Heart left ventricle (tissue), 16 donors: ENCODE measurements around the gene MTG1. TPM values are rescaled to one million over a fixed set of nuclear protein-coding genes. Genes with fewer than 3 reads are reported as not detected.

Experiments
- ATAC-seq, 4 donors: fragments of 200-7000 bp; cut with Tn5 transposase; one replicate each; pipeline ENCODE4 v1.9.1; 2020 to 2022; ENCODE audit warnings: moderate library complexity in 4 of 4, mild to moderate bottlenecking in 3 of 4, moderate number of reproducible peaks in 1 of 4
- DNase-seq, 5 donors: peaks; one replicate each; pipeline ENCODE4 v3.0.0-alpha.2; 2020
- H3K27ac ChIP-seq, 12 donors: fragments of 200-600 bp; sonication (generic) in 4 of 12; one replicate each; pipeline versions ENCODE4 v1.5.0 to v1.8.0; 2016 to 2022; ENCODE audit warnings: mild to moderate bottlenecking in 2 of 12
- H3K27me3 ChIP-seq, 9 donors: fragments of 200-600 bp; sonication (generic) in 2 of 9; one replicate each; pipeline versions ENCODE4 v1.5.1 to v1.8.0; 2016 to 2022; ENCODE audit warnings: mild to moderate bottlenecking in 3 of 9
- H3K36me3 ChIP-seq, 9 donors: fragments of 200-600 bp; sonication (generic) in 2 of 9; one replicate each; pipeline versions ENCODE4 v1.5.0 to v1.8.0; 2018 to 2022; ENCODE audit warnings: mild to moderate bottlenecking in 2 of 9
- H3K4me1 ChIP-seq, 12 donors: fragments of 200-600 bp; sonication (generic) in 4 of 12; one replicate each; pipeline versions ENCODE4 v1.5.0 to v1.8.0; 2016 to 2022; ENCODE audit warnings: mild to moderate bottlenecking in 3 of 12
- H3K4me3 ChIP-seq, 12 donors: fragments of 200-600 bp; sonication (generic) in 4 of 12; one replicate each; pipeline versions ENCODE4 v1.5.0 to v1.8.0; 2017 to 2022; ENCODE audit warnings: mild to moderate bottlenecking in 9 of 12, moderate library complexity in 4 of 12
- H3K9me3 ChIP-seq, 12 donors: fragments of 200-600 bp; sonication (generic) in 4 of 12; one replicate each; pipeline versions ENCODE4 v1.5.0 to v1.8.0; 2016 to 2022; ENCODE audit warnings: mild to moderate bottlenecking in 1 of 12
- POLR2A ChIP-seq, 2 donors: fragments of 450-650 bp; IDR thresholded peaks; one replicate each; pipeline ENCODE4 v1.6.1; 2017; ENCODE audit warnings: antibody characterized with exemption in 2 of 2, mild to moderate bottlenecking in 2 of 2, moderate library complexity in 2 of 2
- WGBS, 4 donors: extraction: QIAGEN DNeasy Blood & Tissue Kit in 2 of 4; methylation state at CpG; one replicate each; pipeline versions ENCODE4 v1.1.5 to v1.1.7; 2013 to 2018; 5-methylcytosine and 5-hydroxymethylcytosine counted together
- intact Hi-C, 10 donors: fragments of 100-400 bp; cut with DNase I; formaldehyde crosslinking; loops; one replicate each; pipeline versions ENCODE4 v1.11.1 to v1.14.2; 2022
- polyA plus RNA-seq, 2 donors: library from polyadenylated mRNA; stranded (reverse); fragments of 200-250 nt; gene quantifications; one replicate each; pipeline ENCODE4 v1.2.3, GENCODE V29; 2013
- total RNA-seq, 9 donors: library from RNA; depleted of rRNA in 2 of 9; stranded (reverse); fragments of >200 nt in 2 of 9; fragmentation: NEBNext Ultra II Directional in 3 of 9; extraction: Animal tissue kit (Norgen Biotek cat#: 25700) in 3 of 9; gene quantifications; one replicate each; pipeline versions ENCODE4 v1.1.0 to v1.2.4, GENCODE V29; 2016 to 2023
- TF ChIP-seq, protein P1 (sequence below), 12 donors: fragments of 200-600 bp; sonication (generic) in 4 of 12; IDR thresholded peaks; one replicate each; pipeline versions ENCODE4 v1.5.0 to v1.8.0; 2018 to 2022; ENCODE audit warnings: antibody characterized with exemption in 12 of 12, mild to moderate bottlenecking in 5 of 12
- donor health status: ischemic (EF 13 %, LVEDD 7.1; RV severe dilation, severe dysfunction).
- donor health status: healthy with polysubstance abuse.
- donor health status: DM: no; HTN: yes; CAD: no.
- donor health status: DM: no; HTN: no; CAD: no.
- donor health status: ischemic (EF 25% LVEDD 6.9; RV normal size, moderate dysfunction).
- donor health status: ischemic (EF 25% LVEDD 5.7; RV mildly dilated, moderate dysfunction).
- donor health status: healthy.
- donor health status: DM: yes; HTN: yes; CAD: no.
- donor health status: ischemic (EF 35%, LVEDD 5.7; RV mildly dilated, moderate dysfunction).
- donor health status: nonischemic (EF 11% LVEDD 7.7; RV severe dilation, severe dysfunction).
- donor health status: DM: yes; HTN: yes; CAD: no.
- donor health status: PGD.
- donor health status: ischemic (EF 29% LVEDD 5.4; RV normal size, mild dysfunction).
- donor health status: nonischemic (EF 23%, LVEDD 6.1; RV moderate dilation, normal function).

The MTG1 gene
- total and polyA plus RNA-seq, 11 donors: 11.6 to 34.2 (median 22.6) TPM

DNA sequence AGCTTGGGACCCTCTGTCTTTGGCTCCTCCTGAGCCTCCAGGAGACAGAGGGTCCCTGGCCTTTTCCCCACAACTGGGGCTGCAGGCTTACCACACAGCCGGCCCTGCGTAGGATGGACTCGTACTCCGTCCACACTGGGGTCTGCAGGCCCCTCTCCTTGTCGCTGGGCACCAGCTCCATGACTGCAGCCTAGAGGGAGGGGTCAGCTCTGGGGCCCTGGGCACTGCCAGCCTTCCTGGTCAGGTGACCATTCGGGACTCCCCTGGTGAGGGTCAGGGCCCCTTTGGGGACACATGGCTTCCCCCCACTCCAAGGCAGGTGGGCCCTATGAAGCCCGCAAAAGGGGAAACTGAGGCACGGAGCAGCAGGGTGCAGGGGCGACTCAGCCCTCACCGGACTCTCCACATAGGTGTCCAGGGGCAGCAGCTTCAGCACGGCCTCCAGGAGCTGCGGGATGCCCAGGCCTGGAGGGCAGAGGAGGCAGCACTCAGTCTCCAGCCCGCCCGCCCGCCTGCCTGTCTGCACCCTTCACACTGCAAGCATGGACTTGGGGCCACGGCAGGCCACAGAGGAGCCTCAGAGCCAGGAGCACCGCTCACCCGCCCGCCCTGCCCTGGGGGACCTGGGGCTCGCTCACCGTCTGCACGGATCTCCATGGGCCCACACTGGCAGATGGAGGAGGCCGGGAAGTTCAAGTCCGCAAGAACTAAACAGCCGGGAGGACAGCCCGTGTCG lies 37.2 kb upstream of the MTG1 start:
- H3K27me3 ChIP-seq: no peaks in the 10 kb centered on the region
- H3K4me3 ChIP-seq: peak overlapping the region; percentile 47 to 85 (median 66)
- H3K27ac ChIP-seq: peak overlapping the region in 6 of 12 donors; percentile 68 to 84 (median 74)
- DNase-seq (peak in 1 of 5 donors; percentile 66), ATAC-seq (no peak)
- peaks cover 0 to 4% (median 0%) of the 10 kb centered on the region in 12 donors for H3K9me3 ChIP-seq
- no peak for TF ChIP-seq POLR2A (IDR thresholded peaks at IDR 0.05)
- TF ChIP-seq, protein P1, sequence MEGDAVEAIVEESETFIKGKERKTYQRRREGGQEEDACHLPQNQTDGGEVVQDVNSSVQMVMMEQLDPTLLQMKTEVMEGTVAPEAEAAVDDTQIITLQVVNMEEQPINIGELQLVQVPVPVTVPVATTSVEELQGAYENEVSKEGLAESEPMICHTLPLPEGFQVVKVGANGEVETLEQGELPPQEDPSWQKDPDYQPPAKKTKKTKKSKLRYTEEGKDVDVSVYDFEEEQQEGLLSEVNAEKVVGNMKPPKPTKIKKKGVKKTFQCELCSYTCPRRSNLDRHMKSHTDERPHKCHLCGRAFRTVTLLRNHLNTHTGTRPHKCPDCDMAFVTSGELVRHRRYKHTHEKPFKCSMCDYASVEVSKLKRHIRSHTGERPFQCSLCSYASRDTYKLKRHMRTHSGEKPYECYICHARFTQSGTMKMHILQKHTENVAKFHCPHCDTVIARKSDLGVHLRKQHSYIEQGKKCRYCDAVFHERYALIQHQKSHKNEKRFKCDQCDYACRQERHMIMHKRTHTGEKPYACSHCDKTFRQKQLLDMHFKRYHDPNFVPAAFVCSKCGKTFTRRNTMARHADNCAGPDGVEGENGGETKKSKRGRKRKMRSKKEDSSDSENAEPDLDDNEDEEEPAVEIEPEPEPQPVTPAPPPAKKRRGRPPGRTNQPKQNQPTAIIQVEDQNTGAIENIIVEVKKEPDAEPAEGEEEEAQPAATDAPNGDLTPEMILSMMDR (IDR thresholded peaks at IDR 0.05): no peak
- peaks cover 3 to 21% (median 13%) of the 10 kb centered on the region in 12 donors for H3K4me1 ChIP-seq
- H3K36me3 ChIP-seq: peaks cover 0 to 5% (median 2%) of the 10 kb centered on the region in 9 donors
- 43 to 53% (median 49%) methylated on average over 10 to 27 of the region's 27 CpGs for WGBS, 4 donors
- intact Hi-C loops: no loop called here

DNA sequence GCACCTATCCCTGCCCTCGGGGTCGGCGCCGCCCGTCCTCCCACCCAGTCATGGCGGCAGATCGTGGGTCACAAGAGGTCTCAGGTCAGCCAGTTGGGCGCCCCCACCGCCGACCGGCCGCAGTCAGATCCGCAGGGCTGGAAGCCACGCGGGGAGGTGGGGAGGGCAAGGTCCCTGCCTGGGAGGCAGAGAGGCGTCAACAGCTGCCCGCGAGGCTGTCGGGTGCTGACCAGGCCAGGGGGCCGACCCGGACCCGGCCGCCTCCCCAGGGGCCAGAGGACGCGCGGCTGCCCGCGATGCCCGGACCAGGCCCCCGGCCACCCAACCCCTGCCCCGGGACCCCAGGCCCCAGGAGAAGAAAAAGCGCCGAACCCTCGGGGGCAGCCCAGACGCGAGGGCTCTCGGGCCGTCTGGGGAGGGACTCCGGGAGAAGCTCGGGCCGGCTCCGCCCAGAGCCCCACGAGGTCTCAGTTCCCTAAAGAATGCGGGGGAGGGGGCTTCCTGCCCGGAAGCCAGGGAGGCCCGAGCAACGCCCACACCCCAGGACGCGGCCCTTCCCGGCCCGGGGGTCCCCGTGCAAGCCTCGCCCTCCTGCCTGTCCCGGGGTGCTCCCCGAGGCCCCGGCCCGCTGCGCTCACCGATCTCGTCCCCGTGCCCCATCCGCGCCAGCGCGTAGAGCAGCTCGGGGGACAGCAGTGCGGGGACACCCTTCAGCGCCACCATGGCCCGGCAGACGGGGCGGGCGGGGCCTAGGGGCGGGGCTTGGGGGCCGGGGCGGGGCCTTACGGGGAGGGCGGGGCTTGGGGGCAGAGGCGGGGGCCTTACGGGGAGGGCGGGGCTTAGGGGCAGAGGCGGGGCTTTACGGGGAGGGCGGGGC lies 36.4 kb upstream of the MTG1 start, which contains the start of gene FUOM:
FUOM (minus strand) TSS at position 735 of the 877 bp plus-strand sequence; CDS start at position 723, 12 bp downstream.
- peaks cover 3 to 21% (median 13%) of the 10 kb centered on the region in 12 donors for H3K4me1 ChIP-seq
- peak within 1 kb of the TSS; percentile 50 to 84 (median 74) for H3K27ac ChIP-seq
- H3K27me3 ChIP-seq: no peaks in the 10 kb centered on the region
- peaks cover 0 to 13% (median 10%) of the 10 kb centered on the region in 9 donors for H3K36me3 ChIP-seq
- peak in 1 of 2 donors; percentile 37 for TF ChIP-seq POLR2A (IDR thresholded peaks at IDR 0.05)
- TF ChIP-seq, protein P1 (IDR thresholded peaks at IDR 0.05): no peak
- DNase-seq (peak; percentile 68 to 83 (median 70)), ATAC-seq (peak; percentile 18 to 81 (median 71))
- 0 to 3% (median 2%) methylated on average over 6 to 83 of the region's 83 CpGs for WGBS, 4 donors
- H3K9me3 ChIP-seq: peaks cover 0 to 4% (median 0%) of the 10 kb centered on the region in 12 donors
- intact Hi-C loops: no loop called here
- H3K4me3 ChIP-seq: peak within 1 kb of the TSS; percentile 47 to 85 (median 66)

DNA sequence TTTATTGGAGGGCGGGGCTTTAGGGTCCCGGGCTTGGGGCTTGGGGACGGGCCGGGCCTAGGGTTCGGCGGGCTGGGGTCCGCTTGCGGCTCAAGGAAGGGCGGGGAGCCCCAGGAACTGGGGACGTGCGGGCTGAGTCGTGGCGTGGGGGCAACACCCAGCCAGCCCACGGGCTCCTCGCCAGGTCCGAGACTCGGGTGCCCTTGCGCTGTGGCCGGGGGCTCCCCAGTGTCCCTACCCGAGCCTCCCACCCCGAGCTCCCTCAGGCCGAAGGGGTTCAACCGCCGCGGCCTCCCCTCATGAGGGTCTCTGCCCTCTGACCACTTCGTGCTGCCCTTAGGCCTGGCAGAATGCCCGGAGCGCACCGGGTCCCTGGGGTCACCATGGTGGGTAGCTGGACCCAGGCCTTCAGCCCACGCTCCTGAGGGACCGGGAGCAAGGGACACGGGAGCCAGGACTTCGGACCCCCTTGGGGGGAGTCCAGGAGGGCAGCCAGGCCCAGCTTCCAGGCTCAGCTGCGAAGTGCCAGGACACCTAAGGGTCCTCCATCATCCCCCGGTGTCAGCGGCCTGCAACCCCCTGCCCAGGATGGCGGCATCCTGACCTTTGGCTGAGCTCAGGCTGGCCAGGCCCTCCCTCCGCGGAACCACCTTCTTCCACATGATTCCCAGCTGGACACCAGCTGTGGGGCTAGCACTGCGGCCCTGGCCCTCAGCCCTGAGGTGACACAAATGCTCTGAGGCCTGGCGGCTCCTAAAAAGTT lies 35.6 kb upstream of the MTG1 start:
- peak overlapping the region in 1 of 12 donors; percentile 80 for H3K4me3 ChIP-seq
- H3K27ac ChIP-seq: peak overlapping the region in 9 of 12 donors; percentile 9 to 78 (median 42)
- 72 to 80% (median 78%) methylated on average over 24 to 41 of the region's 41 CpGs for WGBS, 4 donors
- DNase-seq (peak in 2 of 5 donors; percentile 64 to 74), ATAC-seq (peak; percentile 15 to 63 (median 47))
- peaks cover 0 to 4% (median 0%) of the 10 kb centered on the region in 12 donors for H3K9me3 ChIP-seq
- TF ChIP-seq POLR2A (IDR thresholded peaks at IDR 0.05): no peak
- TF ChIP-seq, protein P1 (IDR thresholded peaks at IDR 0.05): no peak
- no peaks in the 10 kb centered on the region for H3K27me3 ChIP-seq
- intact Hi-C loops: no loop called here
- H3K36me3 ChIP-seq: peaks cover 0 to 21% (median 18%) of the 10 kb centered on the region in 9 donors
- H3K4me1 ChIP-seq: peaks cover 3 to 21% (median 13%) of the 10 kb centered on the region in 12 donors
